Islet precursor cell (in vitro differentiated cells): ENCODE results near the gene MDK.
"Not testable (repeated sequence)": the region's sequence is repeated elsewhere in the genome, so short reads cannot be mapped to it uniquely, and the experiment has no call there.

Source experiments
- DNase-seq: peaks from one replicate; pipeline ENCODE4 v3.0.0-alpha.2; 2018

The MDK gene

GRCh38 chr11:46369458-46370152, 11.9 kb upstream of the MDK start:
- DNase-seq: peak; percentile 96

GRCh38 chr11:46370253-46370652, 11.2 kb upstream of the MDK start:
- no peak for DNase-seq

- DNase-seq: not testable (repeated sequence)
These were observed 10.2 kb upstream of the MDK start for GRCh38 chr11:46371262-46371661.

- no peak for DNase-seq
These were observed 9.4 kb upstream of the MDK start for GRCh38 chr11:46372086-46372485.

GRCh38 chr11:46372501-46372900, 9.0 kb upstream of the MDK start:
- DNase-seq: not testable (repeated sequence)

- no peak for DNase-seq
These were observed 7.4 kb upstream of the MDK start for GRCh38 chr11:46373787-46374740.

GRCh38 chr11:46374815-46375214, 6.7 kb upstream of the MDK start:
- no peak for DNase-seq

GRCh38 chr11:46375392-46376101, 5.9 kb upstream of the MDK start:
- DNase-seq: no peak

- peak; percentile 55 for DNase-seq
These were observed 5.0 kb upstream of the MDK start for GRCh38 chr11:46376258-46377050.

- no peak for DNase-seq
These were observed 4.2 kb upstream of the MDK start for GRCh38 chr11:46377290-46377689.

GRCh38 chr11:46377831-46378230, 3.6 kb upstream of the MDK start:
- DNase-seq: no peak

- peak; percentile 58 for DNase-seq
These were observed 3.2 kb upstream of the MDK start for GRCh38 chr11:46378296-46378695.

GRCh38 chr11:46378811-46379481, 2.5 kb upstream of the MDK start:
- peak; percentile 61 for DNase-seq

GRCh38 chr11:46379482-46380293, 1.8 kb upstream of the MDK start:
- DNase-seq: peak; percentile 99

- peak; percentile 94 for DNase-seq
These were observed 975 bp upstream of the MDK start for GRCh38 chr11:46380340-46381047.

GRCh38 chr11:46381819-46382645, 563 bp downstream of the MDK start:
- peak; percentile 79 for DNase-seq

GRCh38 chr11:46382646-46383403, 1.4 kb downstream of the MDK start:
- DNase-seq: peak; percentile 76

GRCh38 chr11:46383404-46383758, 1.9 kb downstream of the MDK start:
- no peak for DNase-seq
